Thyroid gland (tissue), 4 donors: ENCODE results near the gene KRTAP3-1.

ENCODE experiments used
- POLR2A ChIP-seq, 2 donors: fragments of 450-650 bp; IDR thresholded peaks; one replicate each; pipeline ENCODE4 v1.6.1; 2017; ENCODE audit warnings: antibody characterized with exemption in 2 of 2, mild to moderate bottlenecking in 2 of 2, moderate library complexity in 1 of 2
- TF ChIP-seq, protein P1 (sequence below), 6 experiments: fragments of 200-600 bp in 3 of 6; fragments of 450-650 bp in 3 of 6; sonication (generic) in 3 of 6; IDR thresholded peaks; one replicate each; pipeline ENCODE4 v1.5.1; 2016 to 2019; ENCODE audit warnings: antibody characterized with exemption in 6 of 6, mild to moderate bottlenecking in 2 of 6, inconsistent platforms in 1 of 6, moderate library complexity in 1 of 6

- no peak for TF ChIP-seq POLR2A (IDR thresholded peaks at IDR 0.05)
- TF ChIP-seq, protein P1, sequence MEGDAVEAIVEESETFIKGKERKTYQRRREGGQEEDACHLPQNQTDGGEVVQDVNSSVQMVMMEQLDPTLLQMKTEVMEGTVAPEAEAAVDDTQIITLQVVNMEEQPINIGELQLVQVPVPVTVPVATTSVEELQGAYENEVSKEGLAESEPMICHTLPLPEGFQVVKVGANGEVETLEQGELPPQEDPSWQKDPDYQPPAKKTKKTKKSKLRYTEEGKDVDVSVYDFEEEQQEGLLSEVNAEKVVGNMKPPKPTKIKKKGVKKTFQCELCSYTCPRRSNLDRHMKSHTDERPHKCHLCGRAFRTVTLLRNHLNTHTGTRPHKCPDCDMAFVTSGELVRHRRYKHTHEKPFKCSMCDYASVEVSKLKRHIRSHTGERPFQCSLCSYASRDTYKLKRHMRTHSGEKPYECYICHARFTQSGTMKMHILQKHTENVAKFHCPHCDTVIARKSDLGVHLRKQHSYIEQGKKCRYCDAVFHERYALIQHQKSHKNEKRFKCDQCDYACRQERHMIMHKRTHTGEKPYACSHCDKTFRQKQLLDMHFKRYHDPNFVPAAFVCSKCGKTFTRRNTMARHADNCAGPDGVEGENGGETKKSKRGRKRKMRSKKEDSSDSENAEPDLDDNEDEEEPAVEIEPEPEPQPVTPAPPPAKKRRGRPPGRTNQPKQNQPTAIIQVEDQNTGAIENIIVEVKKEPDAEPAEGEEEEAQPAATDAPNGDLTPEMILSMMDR (IDR thresholded peaks at IDR 0.05): no peak
Observed at GRCh38 chr17:41049110-41049509, 40.2 kb upstream of the KRTAP3-1 start.
